HG02852 (cell line): ENCODE measurements around the gene CD248.

Source experiments
- ATAC-seq: cut with Tn5 transposase; IDR thresholded peaks from one replicate; pipeline ENCODE4 v1.9.1; 2021; ENCODE audit warnings: mild to moderate bottlenecking, moderate library complexity; ENCODE audit not compliant: unreplicated experiment

CD248 gene

DNA sequence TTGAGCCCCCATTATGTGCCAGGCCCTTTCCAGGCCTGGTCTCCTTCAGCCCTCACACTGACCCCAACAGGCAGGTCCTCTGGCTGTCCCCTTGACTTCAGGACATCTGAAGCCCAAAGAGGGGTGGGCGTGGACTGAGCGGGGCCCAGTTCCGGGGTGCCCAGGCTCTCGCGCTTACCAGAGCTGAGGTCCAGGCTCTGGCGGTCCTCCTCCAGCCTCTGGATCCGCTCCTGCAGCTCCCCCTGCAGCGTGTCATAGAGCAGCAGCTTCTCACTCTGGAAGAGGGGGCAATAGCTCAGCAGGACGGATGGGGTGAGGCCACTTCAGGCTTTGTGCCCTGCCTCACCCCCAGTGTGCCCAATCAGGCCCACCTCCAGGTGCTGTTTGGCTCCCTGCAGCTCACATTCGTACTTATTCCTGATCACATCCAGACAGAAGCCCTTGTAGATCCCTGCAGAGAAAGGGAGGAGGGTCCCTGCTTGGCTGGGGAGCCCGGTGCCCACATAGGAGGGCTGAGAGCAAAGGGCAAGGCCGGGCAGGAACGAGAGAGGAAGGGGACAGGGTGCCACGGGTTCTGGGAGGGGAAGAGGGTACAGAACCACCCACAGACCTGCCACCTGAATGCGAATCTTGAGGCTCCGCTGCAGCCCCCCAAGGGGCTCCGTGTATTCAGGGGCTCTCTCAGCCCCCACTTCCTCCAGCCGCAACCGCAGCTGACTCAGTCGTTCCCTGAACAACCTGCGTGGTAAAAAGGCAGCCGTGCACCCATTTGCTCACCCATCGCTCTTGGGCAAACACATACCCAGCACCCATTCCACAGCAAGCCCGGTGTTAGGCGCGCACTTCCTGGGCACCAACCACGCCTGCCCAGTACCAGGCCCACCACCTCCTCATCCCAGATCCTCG lies 24.0 kb upstream of the CD248 start:
- ATAC-seq, result no peak

DNA sequence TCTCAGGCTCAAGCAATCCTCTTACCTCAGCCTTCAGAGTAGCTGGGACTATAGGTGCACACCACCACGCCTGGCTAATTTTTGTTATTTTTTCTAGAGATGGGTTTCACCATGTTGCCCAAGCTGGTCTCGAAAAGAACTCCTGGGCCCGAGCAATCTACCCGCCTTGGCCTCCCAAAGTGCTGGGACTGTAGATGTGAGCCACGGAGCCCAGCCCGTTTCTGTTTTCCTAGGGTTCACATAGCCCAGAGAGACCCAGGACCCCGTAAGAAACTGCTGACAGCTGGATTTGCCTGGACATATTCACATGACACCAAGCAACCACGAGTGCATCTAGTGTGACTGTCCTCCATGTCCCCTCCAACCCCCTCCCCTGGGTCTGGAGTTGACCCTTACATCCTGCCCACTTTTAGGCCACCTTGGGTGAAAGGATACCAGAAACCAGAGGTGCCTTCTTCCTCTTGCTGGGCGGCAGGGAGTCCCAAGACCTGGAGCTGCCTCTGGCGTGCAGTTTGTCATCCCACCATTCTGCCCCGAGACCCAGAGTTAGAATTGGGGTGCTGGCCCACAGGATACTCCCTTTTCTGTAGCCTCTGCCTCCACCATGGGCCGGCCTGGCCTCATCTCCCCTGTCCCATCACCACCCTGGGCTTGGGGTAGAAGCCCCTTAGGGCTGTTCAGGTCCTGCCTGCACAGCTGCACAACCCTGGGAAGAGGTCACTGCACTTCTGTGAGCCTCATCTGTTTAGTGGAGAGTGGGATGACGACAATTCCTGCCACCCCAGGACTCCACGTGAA lies 23.0 kb upstream of the CD248 start:
- ATAC-seq, result no peak

DNA sequence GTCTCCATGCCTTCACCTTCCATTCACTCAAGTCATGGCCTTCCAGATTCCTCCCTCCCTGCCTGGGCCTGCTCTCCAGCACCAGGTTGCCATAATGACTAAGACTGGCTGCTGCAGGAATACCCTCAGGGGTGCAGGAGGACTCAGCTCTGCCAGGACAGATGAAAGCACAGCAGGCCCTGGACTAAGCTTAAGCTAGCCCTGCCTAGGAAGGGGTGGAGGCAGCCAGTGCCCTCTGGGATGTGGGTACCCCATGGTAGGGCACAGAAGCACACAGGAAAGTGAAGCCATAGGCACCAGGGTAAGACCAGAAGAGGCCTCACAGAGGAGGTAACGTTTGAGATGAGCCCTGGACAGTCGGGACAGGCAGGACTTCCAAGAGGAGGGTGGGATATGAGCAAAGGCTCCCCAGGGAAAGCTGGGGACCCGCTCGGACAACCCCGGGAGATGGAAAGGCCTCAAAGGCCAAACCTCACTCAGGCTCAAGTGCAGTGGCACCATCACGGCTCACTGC lies 22.4 kb upstream of the CD248 start:
- ATAC-seq, result no peak

DNA sequence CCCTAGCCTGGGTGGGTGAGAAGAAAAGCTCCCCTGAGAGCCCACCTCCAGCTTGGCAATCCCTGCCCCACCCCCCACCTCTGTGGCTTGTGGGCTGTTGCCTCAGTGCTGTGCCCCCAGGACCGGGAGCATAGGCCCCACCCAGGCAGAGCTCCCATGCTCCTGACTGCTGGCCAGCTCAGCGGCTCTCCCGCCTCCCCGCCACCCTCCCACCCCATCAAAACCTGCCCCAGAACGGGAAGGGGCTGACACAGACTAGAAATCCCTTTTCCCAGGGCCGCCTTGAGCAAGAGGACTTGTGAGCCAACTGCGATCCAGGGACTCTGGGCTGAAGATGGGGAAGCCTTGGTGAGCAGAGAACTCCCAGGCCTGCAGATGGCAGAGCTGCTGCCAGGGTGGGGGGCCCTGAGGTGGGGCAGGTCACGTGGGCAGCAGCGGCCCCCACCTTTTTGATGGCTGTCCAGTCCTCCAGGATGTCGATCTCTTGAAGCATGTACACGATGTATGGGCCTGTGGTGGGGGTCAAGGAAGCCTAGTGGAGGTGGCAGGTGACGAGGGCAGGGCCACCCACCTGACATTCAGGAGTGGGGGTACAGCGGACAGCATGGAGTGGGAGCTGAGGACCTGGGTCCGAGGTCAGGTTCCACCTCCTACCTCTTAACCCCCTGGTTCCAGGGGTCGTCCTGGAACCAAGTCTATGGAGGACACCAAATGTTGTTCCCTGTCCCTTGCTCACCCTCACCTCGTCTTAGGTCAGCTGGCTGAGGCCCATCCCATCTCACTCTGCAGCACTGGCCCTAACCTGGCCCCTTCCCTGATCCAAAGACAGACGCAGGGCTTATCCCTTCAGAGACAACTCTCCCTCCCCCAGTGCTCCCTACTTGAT lies 21.7 kb upstream of the CD248 start:
- ATAC-seq, result no peak

DNA sequence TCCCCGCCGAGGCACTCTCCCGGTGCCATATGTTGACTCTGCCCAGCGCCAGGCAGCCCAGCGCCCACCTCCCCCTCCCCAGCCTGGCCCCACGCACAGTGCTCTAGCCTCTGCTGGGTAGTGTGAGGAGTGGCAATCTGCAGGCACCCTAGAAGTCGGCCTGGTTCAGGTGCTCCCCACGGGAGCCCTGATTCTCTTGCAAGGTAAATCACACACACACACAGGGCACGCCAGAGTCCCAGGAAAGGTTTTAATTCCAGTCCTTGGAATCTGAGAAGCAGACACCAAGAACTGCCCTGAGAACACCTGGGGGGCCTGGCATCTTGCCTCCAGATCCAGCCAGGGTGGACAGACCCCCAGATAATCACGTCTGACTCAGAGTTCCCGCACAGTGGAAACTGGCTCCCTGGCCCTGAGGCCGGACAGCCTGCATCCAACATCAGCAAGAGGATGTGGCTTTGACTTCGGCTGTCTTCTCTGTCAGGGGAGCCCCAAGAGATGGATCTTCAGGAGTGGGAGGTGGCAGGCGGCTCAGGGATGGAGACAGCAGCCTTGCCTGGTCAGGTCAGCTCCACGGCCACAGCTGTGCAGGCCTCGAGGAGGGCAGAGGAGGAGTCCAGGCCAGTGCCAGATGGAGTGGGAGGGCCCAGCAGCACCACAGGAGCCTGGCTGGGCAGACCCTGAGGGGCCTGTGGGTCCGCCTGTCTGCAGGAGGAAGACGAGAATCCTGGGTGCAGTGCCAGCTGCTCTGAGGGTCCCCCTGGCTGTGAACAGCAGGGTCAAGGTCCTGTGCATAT lies 20.5 kb upstream of the CD248 start:
- no peak for ATAC-seq

DNA sequence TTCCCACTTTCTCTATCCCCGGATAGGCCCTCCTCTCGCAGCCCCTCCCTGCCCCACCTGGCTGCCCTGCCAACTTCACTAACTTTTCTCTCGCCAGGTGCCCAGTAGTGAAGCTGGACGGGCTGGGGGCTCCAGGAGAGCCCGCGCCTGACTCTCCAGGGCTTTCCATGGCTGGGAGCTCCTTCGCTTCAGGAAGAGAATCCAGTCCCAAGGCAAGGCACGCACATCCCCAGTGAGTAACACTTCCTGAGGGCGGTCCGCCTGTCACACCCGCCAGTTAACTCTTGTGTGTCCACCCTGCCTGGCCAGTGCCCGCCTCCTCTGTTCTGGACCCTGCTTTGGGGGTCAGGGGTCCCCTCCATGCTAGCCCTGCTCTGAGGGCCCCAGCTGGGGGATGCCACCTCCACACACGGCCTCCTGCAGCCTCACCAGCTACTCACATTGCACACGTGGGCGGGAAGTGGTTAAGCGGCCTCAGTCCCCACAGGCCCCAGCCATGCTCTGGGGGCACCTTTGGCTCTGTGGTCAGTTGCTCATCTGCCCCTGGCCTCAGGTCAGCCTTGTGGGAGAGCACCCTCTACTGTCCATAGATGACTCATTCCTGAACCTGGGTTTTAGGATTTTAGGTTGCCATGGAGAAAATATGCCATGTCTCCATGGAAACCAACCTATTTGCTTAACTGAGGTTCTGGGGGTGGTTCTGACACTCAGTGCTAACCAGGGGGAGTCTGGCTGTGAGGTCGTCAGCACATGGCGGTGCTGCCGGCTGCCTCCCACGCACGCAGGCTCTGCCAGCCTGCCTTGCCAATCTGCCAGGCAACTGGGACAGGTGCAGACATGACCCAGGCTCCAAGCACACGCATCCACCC lies 19.6 kb upstream of the CD248 start, which contains the start of gene RIN1:
Gene RIN1, minus strand, starts transcription at position 201 of the 869 bp plus-strand sequence. Its CDS starts 32 bp downstream, at position 169.
- peak; percentile 51 for ATAC-seq

DNA sequence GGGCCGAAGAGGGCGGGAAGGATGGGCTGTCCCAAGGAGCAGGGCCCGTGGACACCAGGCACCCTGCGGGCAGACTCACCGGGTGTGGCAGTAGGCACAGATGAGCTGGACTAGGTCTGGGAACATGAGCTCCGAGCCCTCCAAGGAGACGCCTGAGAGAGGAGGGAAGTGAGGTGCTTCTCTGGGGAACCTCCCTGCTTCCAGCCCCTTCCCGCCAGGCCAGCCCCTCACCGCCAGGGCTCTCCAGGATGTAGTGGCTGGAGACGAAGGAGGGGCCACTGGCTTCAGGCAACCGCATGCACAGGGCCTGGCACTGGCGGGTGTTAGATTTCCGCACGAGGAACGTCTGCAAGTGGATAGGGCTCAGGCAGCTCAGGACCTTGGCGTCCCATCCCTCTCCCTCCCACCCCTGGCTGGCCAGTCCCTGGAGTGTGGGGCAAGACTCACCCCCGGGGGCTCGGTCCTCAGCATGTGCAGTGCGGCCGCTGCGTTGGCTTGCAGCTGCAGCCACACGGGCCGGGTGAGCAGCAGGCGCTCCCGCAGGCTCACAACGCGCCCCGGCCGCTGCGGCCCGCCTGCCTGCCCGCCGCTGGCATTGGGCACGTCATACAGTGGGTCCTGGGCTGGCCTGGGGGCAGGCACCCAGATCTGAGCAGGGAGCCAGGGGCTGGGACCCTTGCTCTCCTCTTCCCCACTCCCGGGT lies 18.8 kb upstream of the CD248 start:
- no peak for ATAC-seq

DNA sequence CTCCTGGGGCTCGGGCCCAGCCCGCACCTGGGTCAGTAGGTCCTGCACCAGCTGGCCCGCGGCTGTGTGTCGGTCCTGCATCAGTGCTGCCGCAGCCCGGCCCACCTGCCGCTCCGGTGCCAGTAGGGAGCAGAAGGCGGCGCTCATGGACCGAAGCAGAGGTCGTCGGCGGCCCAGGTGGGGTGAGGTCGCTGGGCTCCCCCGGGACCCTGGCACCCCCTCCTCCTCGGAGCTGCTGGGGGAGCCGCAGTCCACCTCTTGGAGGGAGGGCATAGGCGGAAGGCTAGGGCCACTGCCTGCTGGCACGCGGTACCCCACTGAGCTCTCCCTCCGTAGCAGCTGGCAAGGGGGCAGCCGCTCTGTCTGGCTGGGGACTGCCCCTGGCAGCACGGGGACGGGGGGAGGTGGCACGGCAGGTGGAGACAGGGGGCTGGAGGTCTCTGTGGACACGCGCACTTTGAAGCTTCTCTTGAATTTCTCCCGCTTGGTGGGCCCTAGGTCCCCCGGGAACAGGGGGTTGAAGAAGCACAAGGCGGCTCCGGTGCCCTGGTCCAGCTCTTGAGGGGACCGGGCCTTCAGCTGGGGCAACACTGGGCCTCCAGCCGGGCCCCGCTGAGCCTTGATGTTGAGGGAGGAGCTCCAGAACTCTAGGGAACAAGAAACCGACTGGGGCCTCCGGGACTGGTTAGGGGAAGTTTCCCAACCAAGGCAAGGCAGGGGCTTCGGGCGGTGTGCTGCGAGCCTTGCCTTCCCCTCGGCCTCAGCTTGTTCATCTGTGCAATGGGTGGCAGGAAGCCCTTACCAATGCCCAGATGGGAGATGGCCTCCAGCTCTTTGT lies 18.0 kb upstream of the CD248 start:
- ATAC-seq, result no peak

DNA sequence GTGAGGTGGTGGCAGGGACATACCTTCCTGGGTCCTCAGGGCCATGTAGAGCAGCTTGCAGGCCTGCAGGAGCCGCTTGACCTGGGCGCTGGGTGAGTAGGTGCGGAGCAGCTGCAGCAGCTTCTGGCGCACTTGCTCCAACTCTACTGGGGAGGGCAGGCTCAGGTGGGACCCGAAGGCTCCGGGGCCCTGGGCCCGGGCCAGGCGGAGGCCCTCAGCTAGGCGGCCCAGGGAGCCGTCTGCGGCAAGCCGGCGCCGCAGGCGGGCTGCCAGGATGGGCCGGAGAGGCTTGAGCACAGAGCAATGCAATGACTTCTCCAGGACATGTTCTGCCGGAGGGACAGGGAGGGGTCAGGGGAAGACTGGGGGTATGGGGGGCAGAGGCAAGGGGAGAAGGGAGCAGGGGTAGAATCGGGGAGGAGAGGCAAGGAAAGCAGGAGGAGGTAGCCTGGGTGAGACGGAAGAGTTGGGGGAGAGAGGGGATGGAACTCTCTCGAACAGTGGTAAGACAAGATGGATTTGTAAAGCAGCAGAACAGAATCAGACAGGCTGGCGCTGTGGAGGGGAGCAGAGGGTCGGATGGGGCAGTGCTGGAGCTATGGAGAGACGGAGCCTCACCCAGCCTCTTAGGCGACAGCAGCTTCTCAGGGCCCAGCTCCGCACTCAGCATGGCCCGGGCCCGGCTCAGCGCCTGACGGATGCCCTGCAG lies 17.2 kb upstream of the CD248 start:
- ATAC-seq, result no peak

DNA sequence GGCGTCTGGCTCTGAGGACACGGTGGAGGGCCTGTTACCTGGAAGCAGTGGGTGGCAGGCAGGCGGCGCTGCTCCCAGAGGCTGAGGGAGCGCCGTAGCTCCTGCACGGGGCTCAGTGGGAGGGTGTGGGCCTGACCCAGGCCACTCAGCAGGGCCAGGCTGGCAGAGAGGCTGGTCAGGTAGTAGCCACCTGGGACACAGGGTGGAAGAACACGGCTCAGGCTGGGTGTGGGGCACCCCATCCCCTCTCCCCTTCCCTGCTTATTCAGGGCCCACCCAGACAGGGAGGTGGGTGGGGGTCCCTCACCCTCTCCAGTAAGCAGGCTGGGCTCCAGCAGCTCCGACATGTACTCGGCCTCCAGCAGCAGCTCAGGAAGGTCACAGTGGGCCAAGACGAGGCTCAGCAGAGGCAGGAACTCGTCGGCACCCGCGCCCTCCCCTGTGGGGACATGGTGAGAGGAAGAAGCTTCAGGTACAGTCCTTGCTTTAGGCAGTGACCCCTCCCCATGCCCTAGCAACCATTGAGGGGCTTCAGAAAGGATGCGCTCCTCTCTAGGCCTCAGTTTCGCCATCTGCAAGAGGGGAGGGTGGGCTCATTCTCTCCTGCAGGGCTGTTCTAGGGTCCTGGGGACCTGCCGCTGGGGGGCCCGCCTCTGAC lies 16.5 kb upstream of the CD248 start:
- ATAC-seq, result no peak

DNA sequence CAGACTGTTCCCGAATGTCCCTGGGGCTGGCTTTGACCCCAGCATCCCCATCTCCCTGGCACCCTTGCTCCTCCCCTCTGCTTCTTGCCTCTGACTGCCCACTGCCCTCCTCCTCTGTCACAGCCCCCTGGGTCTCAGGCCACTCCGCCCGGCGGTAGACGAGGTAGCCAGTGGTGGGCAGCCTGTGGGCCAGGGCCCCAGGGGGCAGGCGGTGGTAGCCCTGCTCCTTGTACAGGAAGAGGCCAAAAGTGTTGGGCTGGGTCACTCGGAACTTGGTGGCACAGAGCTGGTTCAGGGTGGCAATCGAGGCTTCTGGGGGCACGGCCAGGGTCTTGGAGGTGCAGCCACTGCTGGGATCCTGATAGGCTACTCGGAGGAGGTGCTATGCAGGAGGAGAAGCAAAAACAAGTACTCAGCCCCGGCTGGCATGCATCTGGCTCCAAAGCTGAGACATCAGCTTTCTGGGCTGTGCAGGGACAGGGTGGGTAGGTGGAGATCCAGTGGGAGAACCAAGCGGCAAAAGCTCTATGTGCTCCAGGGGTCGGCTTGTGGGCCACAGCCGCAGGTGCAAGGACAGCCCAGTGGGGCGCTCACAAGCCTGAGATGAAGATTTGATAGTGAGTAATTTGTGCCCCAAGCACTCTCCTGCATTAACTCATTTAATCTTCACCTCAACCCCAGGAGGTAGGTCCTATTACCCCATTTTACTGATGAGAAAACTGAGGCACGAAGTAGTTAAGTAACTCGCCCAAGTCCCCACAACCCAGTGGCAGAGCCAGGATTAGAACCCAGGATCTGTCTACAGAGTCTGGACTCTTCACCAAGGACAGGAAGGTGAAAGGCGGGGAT lies 15.8 kb upstream of the CD248 start:
- ATAC-seq, result no peak

DNA sequence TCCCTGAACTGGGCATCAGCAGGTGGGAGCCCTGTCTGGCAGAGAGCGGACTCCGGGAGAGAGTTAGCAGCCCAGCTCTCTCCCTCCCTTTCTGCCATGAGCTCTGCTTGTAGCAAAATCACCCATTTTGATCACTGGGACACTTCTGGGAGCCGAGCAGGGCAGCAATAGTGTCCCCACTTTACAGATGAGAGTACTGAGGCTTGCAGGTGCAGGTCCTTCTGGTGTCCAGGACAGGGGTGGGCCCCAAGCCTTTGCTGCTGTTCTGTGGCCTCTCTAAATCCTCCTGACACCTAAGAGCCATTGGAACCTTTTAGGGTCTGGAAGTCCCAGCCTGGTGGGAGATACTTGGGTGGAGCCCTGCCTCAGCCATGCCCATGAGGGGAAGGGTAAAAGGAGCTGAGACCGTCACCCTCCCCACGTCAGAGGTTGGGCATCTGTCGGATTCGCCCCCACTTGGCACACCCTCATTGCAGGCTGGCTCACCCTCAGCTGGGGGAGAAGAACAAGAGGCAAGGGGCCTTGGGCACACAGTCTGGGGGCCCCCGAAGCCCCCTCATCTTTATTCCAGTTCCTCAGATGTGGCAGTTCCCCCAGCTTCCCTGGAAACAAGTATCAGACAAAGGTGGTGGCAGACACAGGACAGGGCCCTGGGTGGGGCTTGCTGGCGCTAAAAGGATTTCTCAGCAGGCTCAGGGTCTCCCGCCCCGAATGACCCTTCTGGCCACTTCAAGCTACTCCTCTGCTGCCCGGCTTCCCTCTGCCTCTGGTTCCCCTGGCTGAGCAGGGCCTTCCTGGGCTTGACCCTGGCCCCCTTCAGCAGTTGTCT lies 14.9 kb upstream of the CD248 start:
- ATAC-seq, result no peak

DNA sequence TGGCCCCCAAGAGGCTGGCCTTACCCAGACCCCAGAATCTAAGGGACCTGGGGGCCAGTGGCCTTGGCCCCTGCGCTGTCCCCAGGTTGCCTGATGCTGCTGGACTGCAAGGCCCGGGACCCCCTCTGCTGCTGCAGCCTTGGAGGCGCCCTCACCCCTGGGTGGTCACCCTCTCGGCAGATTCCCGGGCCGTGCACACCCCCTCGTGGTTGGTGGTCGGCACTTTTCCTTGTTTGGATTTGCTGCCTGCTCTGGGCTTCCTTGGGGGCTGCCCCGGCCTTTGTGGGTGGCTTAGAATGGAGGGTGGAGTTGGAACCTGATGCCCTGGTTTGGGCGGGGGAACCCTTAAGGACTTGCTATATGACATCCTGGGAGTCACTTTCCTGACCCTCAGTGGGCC lies 14.1 kb upstream of the CD248 start:
- no peak for ATAC-seq

DNA sequence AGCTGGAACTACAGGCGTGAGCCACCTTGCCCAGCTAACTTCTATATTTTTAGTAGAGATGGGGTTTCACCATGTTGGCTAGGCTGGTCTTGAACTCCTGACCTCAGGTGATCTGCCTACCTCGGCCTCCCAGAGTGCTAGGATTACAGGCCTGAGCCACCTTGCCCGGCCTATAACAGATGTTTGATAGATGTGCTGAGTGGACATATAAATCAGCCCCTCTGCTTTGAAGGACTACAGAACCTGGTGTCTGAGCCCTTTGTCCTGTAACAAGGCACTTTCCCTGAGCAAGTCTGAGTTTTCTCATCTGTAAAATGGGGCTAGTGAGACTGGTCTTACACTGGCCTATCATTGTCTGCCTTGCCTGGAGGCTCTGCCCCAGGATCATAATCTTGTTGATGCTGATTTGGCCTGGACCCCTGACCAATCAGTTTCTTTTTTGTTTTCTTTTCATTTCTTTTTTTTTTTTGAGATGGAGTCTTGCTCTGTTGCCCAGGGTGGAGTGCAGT lies 12.4 kb upstream of the CD248 start:
- no peak for ATAC-seq
